HTR-8/SVneo (cell line): ENCODE measurements around the gene FAM83C.
"Not testable (repeated sequence)": the region's sequence is repeated elsewhere in the genome, so short reads cannot be mapped to it uniquely, and the experiment has no call there.

ENCODE experiments used
- DNase-seq: peaks from one replicate; pipeline ENCODE4 v3.0.0; 2011; ENCODE audit warnings: low spot score, mixed read lengths; ENCODE audit not compliant: insufficient read length
- FAIRE-seq: peaks from 2 replicates; lab custom pipeline; 2011; peaks lifted over from hg19 to GRCh38; lab: Jason Lieb, UNC

FAM83C gene

DNA sequence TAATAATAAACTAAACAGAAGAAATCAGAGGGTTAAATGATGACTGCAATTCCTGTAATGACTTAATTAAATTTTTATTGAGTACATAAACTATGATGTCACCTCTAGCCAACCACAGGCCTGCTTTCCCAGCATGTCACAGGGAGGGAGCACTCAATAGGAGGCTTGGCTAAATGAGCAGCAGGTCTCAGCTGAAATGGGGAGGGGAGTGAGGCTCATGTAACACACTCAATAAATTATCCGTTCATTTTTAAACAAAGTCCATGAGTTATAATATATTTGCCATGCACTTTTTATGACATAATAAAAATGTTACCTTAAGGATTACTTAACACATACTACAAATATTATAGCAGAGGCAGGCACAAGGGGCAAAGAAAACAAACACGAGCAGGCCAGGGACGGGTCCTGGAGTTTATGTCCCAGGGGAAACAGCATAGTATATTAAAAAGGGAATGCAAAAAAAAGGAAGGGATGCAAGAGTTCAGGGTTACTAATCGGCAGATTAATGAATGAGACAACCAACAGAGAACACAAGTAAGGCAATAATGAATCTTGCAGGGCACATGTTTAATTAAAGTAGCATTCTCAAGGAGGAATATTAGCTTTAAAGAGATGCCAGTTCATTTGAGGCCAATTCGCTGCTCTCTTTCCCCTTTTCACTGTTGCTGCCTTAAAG is 27.1 kb upstream of the FAM83C start:
- DNase-seq: no peak
- FAIRE-seq: no peak

DNA sequence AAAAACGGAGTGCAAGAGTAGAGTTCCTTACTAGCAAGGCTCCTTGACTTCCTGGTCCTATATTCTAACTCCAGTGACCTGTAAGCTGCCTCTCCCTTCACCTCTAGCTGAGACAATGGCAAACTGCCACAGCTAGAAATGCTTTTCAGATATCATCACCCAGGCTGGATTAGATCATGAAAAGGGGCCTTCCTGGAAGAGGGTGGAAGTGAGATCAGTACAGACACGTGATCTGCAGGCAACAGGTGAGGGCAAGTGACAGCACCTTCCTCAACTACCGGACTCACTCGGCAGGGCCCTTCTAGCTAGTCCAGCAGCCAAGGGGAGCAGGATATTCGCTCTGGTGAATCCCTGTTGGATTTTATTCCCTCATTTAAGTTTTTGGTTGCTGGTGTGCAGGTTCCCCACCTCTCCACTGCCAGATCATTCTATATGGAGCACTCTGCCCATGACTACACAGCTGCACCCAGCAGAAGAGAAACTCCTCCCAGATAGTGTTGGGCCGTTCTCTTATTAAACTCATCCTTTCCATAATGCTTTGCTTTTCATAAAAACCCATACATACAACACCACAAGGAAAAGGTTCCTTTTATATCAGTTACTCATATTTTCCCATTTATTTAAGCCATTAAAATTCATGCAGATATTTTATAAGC is 26.4 kb upstream of the FAM83C start:
- peak; percentile 91 for FAIRE-seq
- peak; percentile 77 for DNase-seq

GRCh38 chr20:35317416-35318210 is 25.4 kb upstream of the FAM83C start:
- peak; percentile 26 for FAIRE-seq
- no peak for DNase-seq

DNA sequence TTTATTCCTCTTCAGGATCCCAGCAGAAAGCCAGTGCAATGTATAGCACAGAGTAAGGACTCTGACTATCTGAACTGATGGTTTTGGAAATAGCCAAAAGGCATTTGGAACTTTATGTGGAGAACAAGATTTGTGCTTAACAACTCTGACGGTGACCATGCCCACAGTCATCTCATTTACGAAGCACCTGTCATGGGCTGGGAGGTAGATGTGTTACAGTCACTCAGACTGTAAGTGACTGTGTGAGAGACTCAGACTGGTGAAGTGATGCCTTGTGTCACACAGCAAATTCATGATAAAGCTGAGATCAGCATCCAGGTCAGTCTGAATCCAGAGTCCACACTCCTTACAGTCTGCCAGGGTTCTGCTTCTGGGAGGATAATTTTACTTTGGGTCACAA is 23.9 kb upstream of the FAM83C start:
- DNase-seq: no peak

GRCh38 chr20:35315632-35316020 is 23.4 kb upstream of the FAM83C start:
- not testable (repeated sequence) for FAIRE-seq, DNase-seq

More for the DNA sequence above, 23.9 kb upstream of the FAM83C start:
- FAIRE-seq: no peak

DNA sequence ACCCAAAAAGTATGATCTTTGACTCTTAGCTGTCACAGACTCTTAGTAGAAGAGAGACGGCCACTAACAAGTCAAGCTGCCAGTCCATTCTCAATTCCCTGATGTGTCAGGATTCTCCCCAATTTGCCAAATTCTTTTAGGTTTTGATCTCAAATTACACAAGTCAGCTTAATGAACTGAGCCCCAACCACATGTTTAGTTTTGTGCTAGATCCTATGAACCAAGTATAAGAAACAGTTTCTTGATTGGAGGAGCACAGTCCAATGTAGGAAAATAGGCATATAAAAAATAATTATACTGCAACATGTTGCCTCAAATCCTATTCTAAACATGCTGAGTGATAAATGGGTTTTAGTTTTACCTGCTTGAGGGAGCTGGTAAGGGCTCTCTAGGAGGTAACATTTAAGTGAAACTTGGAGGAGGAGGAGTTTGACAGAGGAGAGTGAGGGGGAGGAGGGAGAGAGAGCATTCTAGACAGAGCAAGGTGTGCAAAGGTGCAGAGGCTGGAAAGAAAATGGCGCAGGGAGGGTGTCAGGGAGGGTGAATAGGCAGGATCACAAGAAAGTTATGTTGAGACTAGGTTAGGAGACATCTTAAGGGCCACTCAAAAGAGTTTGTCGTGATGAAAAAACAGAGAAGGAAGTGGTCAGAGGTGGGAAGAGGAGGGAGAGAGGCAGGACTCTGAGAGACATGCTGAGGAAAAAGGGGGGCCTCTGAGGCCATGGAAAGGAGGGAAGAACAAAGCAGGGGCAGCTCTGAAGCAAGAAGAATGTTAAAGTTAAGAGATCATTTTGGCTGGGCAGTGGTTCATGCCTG is 22.8 kb upstream of the FAM83C start:
- DNase-seq: no peak

GRCh38 chr20:35312318-35312717 is 20.1 kb upstream of the FAM83C start:
- FAIRE-seq: peak; percentile 95
- peak; percentile 71 for DNase-seq

More for the DNA sequence above, 22.8 kb upstream of the FAM83C start:
- FAIRE-seq: no peak

- FAIRE-seq (no peak), DNase-seq (no peak)
Measured at GRCh38 chr20:35311822-35312221, 19.6 kb upstream of the FAM83C start.

DNA sequence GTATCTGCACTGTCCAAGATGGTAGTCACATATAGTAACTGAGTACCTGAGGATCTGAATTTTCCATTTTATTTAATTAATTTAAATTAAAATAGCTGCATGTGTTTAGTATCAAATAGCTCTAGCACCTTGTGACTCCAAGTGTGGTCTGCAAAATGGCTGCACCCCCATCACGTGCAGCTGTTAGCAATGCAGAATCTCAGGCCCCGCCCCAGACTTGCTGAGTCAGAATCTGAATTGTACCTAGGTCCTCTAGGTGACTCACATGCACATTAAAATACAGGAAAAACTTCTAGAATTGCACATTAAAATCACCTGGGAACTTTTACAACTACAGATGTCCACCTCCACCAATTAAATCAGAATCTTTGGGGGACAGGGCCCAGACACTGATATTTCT is 19.2 kb upstream of the FAM83C start:
- FAIRE-seq (no peak), DNase-seq (no peak)

GRCh38 chr20:35307666-35308653 is 15.7 kb upstream of the FAM83C start:
- FAIRE-seq (no peak), DNase-seq (no peak)

DNA sequence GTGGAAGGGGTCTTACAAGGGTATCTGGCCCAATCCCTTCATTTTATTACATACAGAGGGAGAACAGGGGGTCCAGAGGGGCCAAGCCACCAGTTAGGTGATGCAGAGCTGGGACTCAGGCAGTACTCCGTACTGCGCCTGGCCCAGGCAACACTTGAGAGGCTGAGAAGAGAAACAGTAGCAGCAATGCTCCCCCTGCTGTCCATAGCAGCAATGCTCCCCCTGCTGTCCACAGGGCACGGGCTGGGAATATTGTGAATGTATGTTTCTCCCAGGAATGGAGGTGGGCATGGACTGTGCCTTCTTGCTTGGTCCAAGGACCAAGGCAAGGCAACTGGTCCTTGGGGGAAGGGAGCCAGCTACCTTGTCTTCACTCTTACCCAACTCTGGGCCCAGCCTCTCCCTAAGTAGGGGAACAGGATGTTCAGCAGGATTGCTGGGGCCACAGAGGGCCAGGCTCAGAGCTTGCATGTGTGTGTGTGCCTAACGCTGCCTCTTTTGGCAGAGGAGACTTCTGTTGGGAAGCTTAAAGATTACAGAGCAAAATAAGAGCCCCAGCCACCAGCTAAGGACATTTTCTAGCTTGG is 14.8 kb upstream of the FAM83C start:
- peak; percentile 63 for DNase-seq

GRCh38 chr20:35305682-35306556 is 13.7 kb upstream of the FAM83C start:
- peak; percentile 98 for DNase-seq
- FAIRE-seq: peak; percentile 96

More for the DNA sequence above, 14.8 kb upstream of the FAM83C start:
- peak; percentile 70 for FAIRE-seq

DNA sequence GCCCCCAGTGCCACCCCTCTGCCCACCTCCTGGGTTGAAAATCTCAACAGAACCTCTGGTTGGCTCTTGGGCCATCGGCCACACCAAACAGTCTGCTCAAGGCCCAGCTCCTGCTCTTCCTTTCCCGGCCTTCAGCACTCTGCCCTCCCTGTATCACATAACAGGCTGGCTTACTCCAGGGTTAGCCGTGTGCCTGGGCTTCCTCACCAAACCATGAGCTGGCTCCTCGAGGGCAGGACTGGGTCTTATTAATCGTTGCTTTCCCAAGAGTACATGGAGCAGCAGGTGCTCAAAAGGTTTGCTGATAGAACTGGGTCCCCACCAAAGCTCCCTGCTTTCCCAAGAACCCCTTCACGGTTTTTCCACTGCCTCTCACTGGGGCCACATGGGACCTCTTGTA is 12.7 kb upstream of the FAM83C start:
- no peak for FAIRE-seq
- no peak for DNase-seq

- peak; percentile 54 for FAIRE-seq
- DNase-seq: peak; percentile 87
Measured at GRCh38 chr20:35303735-35304491, 11.7 kb upstream of the FAM83C start.

DNA sequence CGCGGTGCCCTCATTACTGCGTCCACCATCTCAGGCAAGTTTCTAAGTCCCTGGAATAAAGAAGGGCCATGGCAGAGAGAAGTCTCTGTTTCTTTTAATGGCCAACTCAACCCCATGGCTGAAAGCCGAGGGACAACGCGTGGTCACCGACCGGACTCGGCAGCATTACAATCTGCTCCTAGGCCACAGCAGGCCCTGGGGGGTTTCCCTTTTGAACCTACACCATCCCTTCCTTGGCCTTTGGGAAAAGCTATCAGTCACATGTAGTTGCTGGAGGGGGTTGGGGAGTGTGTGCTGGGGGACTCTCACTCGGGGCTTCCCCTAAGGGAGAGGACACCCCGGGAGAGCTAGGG is 11.1 kb upstream of the FAM83C start:
- DNase-seq: no peak
- no peak for FAIRE-seq

- no peak for FAIRE-seq
- no peak for DNase-seq
Measured at GRCh38 chr20:35302421-35303335, 10.5 kb upstream of the FAM83C start.
